Right renal cortex interstitium (tissue), 3 donors: ENCODE data around the gene DNAJC28. TPM values are rescaled to one million over a fixed set of nuclear protein-coding genes. Genes with fewer than 3 reads are reported as not detected.
"Not testable (repeated sequence)": the region's sequence is repeated elsewhere in the genome, so short reads cannot be mapped to it uniquely, and the experiment has no call there.

Experiments
- DNase-seq, 3 donors: peaks; one replicate each; pipeline ENCODE4 v3.0.0-alpha.2; 2013; ENCODE audit warnings: low read depth in 3 of 3, low spot score in 2 of 3
- polyA plus RNA-seq, 3 donors: library from polyadenylated mRNA; unstranded; fragments of 120-200 nt; gene quantifications; one replicate each; pipeline ENCODE4 v1.2.1, GENCODE V29; 2013; ENCODE audit not compliant: insufficient read length in 3 of 3

Gene DNAJC28
- polyA plus RNA-seq, 3 donors: 6.0 to 6.3 (median 6.1) TPM

DNA sequence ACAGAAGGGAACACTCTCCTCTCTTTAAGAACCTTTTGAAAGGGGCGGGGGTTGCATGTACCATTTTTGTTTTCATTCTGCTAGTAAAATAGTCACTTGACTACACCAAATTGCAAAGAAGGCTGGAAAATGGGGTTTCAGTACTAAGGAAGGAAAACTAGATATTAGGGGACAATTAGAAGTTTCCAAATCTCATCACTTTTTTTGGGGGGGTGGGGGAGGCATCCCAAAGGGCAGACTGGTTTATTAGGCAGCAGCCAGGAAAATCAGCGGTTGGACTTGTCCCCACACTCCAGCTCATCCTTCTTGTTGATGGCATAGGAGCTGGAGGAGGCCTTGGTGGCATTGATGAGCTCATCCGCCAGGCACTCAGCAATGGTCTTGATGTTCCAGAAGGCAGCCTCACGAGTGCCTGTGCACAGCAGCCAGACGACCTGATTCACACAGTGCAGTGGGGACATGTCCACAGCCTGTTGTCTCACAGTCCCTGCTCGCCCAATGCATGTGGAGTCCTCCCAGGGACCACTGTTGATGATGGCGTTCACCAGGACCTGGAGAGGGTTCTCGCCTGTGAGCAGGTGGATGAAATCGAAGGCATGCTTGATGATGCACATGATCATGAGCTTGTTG is 10.1 kb downstream of the DNAJC28 start:
- DNase-seq: no peak

DNA sequence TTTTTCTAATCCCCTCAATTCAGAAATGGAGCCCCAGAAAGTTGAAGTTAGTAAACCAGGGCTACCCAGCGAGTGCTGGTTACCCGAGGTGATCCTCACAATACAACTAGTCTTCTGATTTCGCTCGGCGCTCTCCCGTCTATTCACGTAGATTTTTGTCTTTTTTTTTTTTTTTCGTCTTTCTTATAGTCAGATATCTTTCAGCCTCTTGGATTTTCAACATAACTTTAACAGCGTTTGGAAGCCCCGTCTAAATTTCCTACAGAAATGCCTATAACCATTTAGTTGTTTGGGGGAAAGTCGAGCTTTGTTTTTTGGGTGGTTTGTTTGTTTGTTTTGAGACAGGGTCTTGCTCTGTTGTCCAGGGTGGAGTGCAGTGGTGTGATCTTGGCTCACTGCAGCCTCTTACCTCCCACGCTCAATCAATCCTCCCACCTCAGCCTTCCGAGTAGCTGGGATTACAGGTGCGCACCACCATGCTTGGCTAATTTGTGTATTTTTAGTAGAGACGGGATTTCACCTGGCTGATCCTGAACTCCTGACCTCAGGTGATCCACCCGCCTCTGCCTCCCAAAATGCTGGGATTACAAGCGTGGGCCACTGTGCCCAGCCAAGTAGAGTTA is 10.9 kb downstream of the DNAJC28 start:
- no peak for DNase-seq

DNA sequence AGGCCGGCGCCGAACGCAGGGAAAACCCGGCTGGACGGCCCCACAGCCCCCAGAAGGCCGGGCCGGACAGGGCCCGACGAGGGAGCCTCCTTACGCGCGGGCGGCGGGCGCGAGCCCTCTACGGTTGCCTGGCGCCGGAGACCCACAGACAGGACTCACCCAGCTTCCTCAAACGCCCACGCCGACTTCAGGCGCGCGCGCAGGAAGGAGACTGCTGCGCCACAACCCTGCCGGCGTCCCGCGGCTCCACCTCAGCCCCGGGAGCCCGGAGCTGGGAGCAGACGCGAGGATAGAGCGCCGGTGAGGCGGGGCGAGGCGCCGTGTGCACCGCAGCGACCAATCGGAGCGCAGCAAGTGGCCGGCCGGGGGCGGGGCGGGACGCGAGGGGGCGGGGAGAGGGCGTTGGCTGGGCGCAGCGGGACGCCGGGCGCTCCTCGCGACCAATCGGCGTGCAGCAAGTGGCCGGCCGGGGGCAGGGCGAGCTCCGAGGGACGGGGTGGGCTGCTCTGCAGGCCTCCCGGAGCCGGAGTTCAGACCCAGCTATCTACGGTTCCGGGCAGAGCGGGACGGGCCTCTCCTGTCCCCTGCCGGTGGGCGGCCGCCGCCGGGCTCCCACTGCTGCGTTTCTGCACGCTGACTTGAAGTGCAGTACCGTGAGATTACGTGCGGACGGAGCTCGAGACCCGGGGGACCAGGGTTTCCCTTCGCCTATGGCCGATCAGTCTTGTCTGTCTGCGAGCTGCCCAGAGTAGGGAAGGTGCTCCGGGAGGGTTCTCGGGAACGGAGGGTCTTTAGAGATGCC is 11.6 kb downstream of the DNAJC28 start, which contains the start of gene TMEM50B:
TMEM50B (minus strand) TSS at position 296 of the 802 bp plus-strand sequence. CDS start 11,089 bp downstream, outside the sequence.
- peak; percentile 80 to 90 (median 84) for DNase-seq

DNA sequence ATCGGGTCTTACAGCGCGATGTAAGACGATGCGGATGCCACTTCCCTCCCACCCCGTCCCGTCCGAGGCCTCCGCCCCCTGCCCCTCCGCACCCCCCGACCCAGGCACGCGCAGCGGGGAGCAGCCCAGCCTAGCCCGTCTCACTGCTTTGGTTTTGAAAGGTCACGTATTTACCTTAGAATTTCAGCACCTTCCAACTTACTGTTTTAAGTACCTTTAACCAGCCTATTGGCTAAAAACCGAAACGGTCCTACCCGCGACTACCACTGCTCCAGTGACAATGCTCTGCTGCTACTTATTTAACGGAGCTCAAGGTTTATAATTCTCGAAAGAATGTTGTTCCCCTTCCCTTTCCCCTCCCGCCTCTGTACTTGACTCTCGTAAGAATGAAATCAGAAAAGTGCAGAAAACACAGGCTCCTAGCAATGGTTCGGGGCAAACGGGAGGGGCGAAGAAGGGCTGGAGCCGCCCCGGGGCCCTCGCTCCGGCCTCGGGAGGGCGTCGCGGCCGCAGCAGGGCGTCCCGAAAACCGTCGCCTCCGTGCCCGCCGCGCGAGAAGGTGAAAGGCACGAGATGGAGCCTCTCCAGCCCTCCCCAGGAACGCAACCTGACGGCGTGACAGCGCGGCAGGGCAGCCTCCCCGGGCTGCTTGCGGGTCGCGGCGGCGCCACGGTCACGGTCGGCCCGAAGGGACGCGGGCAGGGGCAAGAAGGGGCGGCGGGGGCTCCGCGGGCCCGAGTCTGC is 12.4 kb downstream of the DNAJC28 start:
- peak; percentile 18 to 21 (median 19) for DNase-seq

DNA sequence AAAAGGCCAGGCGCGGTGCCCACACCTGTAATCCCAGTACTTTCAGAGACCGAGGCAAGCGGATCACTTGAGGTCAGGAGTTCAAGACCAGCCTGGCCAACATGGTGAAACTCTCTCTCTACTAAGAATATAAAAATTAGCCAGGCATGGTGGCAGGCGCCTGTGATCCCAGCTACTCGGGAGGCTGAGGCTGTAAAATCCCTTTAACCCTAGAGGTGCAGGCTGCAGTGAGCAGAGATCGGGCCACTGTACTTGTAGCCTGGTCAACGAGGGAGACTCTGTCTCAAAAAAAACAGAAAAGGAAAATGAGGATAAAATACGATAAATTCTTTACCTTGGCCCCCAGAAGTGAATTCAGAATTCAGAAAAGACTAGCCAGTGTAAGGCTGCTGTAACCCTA is 13.3 kb downstream of the DNAJC28 start:
- DNase-seq: no peak

DNA sequence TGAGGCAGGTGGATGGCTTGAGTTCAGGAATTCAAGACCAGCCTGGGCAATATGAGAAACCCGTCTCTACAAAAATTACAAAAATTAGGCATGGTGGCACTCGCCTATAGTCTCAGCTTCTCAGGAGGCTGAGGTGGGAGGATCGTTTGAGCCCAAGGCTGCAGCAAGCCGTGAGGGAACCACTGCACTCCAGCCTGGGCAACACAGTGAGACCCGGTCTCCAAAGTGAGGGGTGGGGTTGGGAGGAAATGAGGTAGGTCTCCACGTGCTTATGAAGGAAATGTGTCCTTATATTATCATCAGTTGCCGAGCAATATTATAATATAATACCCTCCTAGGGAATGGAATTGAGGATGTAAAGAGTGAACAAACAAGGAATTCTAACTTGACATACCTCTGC is 14.4 kb downstream of the DNAJC28 start:
- DNase-seq: no peak

DNA sequence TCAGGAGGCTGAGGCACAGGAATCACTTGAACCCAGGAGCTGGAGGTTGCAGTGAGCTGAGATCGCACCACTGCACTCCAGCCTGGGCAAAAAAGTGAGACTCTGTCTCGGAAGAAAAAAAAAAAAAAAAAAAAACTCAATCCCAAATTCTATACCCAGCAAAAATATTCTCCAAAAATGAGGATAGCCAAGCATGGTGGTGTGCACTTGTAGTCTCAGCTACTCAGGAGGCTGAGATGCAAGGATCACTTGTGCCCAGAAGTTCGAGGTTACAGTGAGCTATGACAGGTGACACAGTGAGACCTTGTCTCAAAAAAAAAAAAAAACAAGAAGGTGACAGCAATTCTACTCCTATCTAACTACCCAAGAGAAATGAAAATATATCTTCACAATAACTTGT is 18.2 kb downstream of the DNAJC28 start:
- no peak for DNase-seq

DNA sequence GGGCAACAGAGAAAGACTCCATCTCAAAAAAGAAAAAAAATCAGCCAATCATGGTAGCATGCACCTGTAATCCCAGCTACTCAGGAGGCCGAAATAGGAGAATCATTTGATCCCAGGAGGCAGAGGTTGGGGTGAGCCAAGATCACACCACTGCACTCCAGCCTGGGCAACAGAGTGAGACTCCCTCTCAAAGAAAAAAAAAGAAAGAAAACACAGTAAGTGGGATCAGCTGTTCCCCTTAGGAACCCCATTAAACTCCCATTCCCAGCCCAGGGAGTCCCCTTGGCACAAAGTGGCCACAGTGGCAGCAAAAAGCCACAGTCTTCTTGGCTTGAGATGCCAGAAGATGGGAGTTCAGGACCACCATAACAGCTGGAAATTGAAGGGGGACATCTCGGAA is 20.8 kb downstream of the DNAJC28 start:
- DNase-seq: no peak

DNA sequence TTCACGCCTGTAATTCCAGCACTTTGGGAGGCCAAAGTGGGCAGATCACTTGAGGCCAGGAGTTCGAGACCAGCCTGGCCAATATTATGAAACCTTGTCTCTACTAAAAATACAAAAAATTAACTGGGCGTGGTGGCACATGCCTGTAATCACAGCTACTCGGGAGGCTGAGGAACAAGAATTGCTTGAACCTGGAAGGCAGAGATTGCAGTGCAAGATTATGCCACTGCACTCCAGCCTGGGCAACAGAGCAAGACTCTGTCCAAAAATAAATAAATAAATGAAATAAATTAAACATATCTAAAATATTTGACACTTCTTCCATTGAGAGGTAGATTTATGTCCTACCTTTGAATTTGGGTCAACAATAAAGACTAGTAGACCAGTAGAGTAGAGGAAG is 22.3 kb downstream of the DNAJC28 start:
- not testable (repeated sequence) for DNase-seq

DNA sequence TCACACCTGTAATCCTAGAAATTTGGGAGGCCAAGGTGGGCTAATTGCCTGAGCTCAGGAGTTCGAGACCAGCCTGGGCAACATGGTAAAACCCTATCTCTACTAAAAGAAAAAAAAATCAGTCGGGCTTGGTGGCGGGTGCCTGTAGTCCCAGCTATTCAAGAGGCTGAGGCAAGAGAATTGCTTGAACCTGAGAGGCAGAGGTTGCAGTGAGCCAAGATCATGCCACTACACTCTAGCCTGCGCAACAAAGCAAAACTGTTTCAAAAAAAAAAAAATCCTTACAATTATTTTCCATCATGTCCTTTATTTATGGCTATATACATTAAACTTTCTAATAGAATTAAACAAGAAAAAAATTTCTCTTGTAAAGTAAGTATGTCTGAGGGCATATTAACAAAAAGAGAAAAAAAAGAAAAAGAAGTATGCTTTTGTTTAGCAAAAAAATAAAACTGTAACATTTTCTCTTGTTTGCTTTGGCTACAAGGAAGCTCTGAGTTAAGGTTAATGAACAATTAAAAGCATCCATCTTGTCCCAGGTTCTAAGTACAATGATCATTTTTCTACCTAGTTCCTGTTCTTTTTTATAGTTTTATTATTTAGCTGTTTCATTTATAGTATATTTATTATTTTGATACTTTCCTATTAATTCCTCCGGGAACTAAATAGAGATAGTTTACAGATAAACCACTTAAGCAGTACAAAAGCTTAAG is 29.8 kb downstream of the DNAJC28 start:
- no peak for DNase-seq

DNA sequence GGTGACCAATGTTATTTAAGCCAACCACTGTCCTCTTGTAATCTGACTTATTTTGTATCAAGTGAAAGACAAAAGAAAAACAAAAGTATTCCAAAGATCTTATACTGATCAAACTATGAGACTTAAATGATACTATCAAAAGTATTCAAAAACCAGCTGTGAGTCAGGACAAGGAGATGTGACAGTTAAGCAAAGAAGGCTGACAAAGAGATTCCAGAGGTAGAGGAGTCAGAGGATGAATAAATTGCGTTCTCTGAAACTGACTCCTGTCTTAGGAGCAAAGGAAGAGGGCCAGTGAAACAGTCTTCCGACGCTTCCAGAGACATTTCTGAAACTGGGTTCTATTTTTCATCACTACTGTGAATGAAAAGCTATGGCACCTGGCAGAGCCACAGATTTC is 32.7 kb downstream of the DNAJC28 start:
- no peak for DNase-seq

DNA sequence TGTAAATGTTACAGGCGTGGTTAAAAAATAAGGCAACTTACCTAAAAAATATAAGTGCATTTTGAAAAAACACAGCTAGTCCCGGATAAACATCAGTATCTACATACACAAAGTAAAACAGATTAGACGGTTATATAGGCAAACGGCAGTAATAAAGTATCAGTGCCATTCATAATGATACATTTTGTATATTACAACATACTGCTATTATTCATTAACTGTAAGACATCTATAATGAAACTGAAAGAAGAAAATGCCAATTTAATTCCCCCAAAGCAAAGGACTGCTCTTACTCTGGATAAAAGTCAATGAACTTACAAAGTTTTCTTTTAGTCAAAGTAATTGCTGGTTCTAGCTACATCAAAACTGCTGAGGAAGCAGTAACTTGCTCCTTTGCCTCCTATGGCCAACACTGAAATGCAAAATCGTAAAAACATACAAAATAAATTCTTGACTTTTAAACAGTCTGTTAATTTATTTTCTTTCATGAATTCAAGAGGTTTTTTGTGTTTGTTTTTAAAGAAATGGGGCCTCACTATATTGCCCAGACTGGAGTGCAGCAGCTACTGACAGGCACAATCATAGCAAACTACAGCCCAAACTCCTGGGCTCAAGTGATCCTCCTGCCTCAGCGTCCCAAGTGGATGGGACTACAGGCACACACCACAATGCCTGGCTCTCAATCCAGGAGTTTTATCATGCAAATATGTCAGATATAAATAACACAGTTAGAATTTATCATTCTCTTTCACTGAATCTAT is 35.6 kb downstream of the DNAJC28 start:
- no peak for DNase-seq

DNA sequence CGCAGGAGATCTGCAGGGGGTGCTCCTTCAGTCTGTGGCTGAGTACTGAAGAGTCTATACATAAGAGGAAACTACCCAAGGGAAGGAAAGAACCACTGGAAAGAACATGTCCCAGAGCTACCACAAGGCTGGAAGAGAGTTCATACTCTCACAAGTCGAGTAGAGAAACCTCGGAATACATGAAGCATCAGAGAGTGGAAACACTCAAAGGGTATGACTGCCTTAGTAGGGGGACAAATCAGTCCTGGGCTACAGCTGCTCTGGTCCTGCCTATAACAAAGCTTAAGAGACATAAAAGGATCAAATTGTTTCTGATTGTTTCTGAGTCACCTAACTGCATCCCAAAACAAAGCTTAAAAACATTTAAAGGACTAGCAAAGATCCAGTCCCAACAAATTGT is 39.2 kb downstream of the DNAJC28 start:
- no peak for DNase-seq

DNA sequence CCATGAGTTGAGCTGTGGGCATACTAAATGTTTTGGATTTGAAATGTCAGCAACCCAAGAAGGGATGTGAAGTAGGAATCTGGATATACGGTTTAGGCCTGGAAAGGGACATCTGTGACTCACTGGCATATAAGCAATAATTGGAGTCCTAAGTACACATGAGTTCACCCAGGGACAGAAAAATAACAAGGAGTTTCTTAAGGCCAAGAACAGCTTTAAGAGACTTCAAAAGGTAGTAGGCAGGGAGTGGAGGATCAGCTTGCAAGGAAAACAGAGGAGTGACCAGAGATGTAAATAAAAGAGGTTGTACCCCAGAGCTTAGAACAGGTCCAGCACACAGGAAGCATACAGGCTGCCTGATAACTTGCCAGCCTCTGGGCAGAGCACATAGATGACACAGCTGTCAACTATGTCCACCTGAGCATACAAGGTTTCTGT is 39.9 kb downstream of the DNAJC28 start:
- DNase-seq: no peak

DNA sequence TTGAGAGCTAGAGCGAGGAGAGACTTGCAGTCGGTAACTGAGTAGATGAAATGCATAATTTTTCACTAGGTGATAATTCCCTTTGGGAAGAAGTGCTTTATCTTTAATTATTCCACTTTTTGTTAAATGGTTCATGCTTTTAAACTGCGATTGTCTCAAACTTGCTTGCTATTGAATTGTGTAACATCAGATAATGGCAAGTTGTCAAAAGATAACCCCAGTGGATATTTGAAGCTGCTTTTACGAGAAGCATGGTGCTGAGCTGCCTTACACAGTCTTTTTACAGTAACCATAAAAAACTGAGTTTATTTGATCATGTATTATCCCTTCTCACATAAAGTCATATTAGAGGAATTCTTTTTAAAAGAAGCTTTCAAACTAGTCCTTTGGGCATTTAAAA is 41.9 kb downstream of the DNAJC28 start:
- DNase-seq: no peak

DNA sequence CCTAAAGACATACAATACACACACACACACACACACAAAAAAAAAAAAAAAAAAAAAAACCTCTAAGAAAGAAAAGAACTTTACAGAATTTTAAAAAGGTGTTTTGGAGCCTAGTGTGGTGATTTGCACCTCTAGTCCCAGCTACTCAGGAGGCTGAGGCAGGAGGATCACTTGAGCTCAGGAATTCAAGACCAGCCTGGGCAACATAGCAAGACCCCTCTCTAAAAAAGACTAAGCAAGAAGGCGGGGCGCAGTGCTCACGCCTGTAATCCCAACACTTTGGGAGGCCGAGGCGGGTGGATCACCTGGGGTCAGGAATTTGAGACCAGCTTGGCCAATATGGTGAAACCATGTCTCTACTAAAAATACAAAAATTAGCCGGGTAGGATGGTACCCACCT is 44.9 kb downstream of the DNAJC28 start:
- not testable (repeated sequence) for DNase-seq

DNA sequence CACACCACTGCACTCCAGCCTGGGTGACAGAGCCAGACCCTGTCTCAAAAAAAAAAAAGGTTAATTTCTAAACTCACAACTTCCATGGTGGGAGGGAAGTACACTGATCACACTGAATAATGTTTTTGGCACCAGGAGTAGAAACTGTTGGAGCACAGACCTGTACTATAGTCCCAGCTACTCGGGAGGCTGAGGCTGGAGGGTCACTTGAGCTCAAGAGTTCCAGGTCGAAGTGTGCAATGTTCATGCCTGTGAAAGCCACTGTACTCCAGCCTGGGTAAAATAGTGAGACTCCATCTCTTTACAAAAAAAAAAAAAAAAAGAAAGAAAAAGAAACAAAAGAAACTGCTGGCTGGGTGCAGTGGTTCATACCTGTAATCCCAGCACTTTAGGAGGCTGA is 47.0 kb downstream of the DNAJC28 start:
- DNase-seq: no peak

DNA sequence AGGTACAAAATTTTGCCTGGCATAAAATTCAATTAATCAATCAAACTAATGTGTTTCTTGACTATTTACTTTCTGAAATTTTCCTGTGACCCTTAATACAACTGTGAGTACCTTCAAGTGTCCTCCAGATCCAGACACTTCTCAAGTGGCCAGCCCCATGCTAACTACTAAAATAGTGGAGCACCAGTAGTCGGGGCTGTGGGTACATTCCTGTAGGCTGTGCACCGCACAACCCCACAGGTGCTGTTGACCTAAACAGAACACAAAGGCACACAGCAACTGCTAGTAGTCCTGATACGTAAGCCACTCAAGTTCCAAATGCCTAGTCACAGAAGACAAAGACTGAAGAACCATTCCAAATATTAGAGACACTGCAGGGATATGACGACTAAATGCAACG is 48.3 kb downstream of the DNAJC28 start:
- no peak for DNase-seq
